ENCODE results near the gene WDR82.

The WDR82 gene, protein sequence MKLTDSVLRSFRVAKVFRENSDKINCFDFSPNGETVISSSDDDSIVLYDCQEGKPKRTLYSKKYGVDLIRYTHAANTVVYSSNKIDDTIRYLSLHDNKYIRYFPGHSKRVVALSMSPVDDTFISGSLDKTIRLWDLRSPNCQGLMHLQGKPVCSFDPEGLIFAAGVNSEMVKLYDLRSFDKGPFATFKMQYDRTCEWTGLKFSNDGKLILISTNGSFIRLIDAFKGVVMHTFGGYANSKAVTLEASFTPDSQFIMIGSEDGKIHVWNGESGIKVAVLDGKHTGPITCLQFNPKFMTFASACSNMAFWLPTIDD

DNA sequence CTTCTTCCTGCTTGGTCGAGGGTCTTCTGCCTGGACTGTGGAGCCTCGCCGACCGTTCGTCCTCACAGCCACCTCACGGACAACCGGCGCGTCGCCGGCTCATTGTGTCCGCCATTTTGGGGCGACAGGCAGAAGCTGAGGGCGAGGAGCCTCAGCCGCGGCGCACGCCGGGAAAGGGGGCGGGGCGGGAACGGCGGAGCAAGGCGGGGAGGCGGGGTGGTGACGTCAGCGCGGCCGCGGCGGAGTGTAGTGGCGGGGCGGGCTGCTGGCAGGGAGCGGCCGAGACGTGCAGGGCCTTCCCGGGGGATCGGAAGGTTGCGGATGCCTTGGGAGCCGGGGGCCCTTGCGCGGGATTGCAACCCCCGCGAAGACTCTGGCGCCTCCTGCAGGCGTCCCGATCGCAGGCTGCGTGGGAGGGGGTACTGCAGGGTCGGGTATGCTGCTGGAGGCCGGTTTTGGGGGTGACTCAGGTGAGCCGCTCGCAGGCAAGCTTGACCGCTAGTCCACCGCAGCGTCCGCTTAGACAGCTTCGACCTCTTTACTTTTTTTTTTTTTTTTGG lies at the start of gene WDR82:
WDR82 (minus strand) TSS at position 140 of the 560 bp plus-strand sequence. CDS start 288 bp downstream, outside the sequence.
- peak within 1 kb of the TSS; percentile 93 for H3K9ac ChIP-seq (ENCODE audit: low read length)
- peak within 1 kb of the TSS; percentile 84 for H3K4me3 ChIP-seq (ENCODE audit: low read length)
- H2AFZ ChIP-seq (ENCODE audit: low read depth, low read length), result peak within 1 kb of the TSS; percentile 68; the same call in 1 of the 2 replicates
- TF ChIP-seq EZH2phosphoT487 (IDR thresholded peaks at IDR 0.05; ENCODE audit: low read depth), result no peak
- TF ChIP-seq, protein P1, sequence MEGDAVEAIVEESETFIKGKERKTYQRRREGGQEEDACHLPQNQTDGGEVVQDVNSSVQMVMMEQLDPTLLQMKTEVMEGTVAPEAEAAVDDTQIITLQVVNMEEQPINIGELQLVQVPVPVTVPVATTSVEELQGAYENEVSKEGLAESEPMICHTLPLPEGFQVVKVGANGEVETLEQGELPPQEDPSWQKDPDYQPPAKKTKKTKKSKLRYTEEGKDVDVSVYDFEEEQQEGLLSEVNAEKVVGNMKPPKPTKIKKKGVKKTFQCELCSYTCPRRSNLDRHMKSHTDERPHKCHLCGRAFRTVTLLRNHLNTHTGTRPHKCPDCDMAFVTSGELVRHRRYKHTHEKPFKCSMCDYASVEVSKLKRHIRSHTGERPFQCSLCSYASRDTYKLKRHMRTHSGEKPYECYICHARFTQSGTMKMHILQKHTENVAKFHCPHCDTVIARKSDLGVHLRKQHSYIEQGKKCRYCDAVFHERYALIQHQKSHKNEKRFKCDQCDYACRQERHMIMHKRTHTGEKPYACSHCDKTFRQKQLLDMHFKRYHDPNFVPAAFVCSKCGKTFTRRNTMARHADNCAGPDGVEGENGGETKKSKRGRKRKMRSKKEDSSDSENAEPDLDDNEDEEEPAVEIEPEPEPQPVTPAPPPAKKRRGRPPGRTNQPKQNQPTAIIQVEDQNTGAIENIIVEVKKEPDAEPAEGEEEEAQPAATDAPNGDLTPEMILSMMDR (IDR thresholded peaks at IDR 0.05; ENCODE audit: low read depth, low read length), result peak; percentile 40
- no peaks in the 10 kb centered on the region for H3K9me3 ChIP-seq (ENCODE audit: insufficient read depth, low read length)
- H3K36me3 ChIP-seq (replicated peaks; ENCODE audit: low read depth, low read length), result peaks cover 22% of the 10 kb centered on the region
- H3K79me2 ChIP-seq (ENCODE audit: low read length), result peaks cover 58% of the 10 kb centered on the region
- peaks cover 21% of the 10 kb centered on the region for H3K4me1 ChIP-seq (ENCODE audit: low read length)
- no peaks in the 10 kb centered on the region for H3K27me3 ChIP-seq (ENCODE audit: low read depth, low read length)
- peak within 1 kb of the TSS; percentile 96 for H3K4me2 ChIP-seq (ENCODE audit: low read length)
- peaks cover 36% of the 10 kb centered on the region for H4K20me1 ChIP-seq (ENCODE audit: insufficient read depth, low read length)
- peak within 1 kb of the TSS; percentile 78 for H3K27ac ChIP-seq (ENCODE audit: low read length)

DNA sequence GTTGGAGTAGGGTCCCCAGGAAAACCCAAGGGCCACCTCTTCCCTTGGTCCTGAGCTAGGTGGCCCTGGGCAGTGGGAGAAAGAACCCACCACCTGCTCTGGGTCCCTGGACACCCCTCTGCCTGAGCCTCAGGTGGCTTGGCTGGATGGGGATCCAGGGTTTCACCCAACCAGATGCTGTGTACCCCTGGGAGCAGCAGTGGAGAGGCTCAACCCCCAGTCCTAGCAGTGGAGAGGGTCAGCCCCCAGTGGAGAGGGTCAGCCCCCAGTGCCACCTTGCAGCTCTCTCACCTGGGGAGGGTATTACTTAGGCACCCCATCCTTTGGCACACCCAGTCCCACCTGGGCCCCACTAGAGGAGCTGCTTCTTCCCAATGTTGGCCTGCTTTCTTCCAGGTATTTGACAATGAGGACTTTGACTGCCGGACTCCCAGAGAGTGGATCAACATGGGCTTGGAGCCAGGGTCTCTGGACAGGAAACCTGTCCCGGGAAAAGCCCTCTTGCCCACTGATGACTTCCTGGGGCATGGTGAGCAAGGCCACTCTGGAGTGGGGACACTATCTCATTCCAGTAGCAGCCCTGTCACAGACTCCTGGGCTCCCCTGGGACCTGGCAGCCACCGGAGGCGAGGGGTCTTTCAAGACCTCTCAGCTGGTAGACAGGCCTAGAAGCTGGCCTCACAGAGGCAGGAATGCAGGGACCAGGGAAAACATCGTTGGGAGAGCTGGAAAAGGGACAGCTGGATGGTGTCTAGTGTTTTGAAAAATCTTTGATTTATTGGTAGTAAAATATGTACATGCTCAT lies 49.2 kb upstream of the WDR82 start:
- Histone ChIP-seq H4K20me1 (ENCODE audit: insufficient read depth, low read length) (no peaks in the 10 kb centered on the region), H3K9me3 (ENCODE audit: insufficient read depth, low read length) (no peaks in the 10 kb centered on the region), H3K9ac (ENCODE audit: low read length) (no peak overlapping the region), H3K27me3 (ENCODE audit: low read depth, low read length) (no peaks in the 10 kb centered on the region), H3K4me1 (ENCODE audit: low read length) (no peaks in the 10 kb centered on the region), H3K79me2 (ENCODE audit: low read length) (no peaks in the 10 kb centered on the region), H3K27ac (ENCODE audit: low read length) (no peak overlapping the region), H3K4me2 (ENCODE audit: low read length) (no peak overlapping the region), H3K4me3 (ENCODE audit: low read length) (no peak overlapping the region), H3K36me3 (replicated peaks; ENCODE audit: low read depth, low read length) (no peaks in the 10 kb centered on the region), H2AFZ (ENCODE audit: low read depth, low read length) (no peak overlapping the region)
- no peak for TF ChIP-seq EZH2phosphoT487 (IDR thresholded peaks at IDR 0.05; ENCODE audit: low read depth)
- TF ChIP-seq, protein P1 (IDR thresholded peaks at IDR 0.05; ENCODE audit: low read depth, low read length), result no peak

DNA sequence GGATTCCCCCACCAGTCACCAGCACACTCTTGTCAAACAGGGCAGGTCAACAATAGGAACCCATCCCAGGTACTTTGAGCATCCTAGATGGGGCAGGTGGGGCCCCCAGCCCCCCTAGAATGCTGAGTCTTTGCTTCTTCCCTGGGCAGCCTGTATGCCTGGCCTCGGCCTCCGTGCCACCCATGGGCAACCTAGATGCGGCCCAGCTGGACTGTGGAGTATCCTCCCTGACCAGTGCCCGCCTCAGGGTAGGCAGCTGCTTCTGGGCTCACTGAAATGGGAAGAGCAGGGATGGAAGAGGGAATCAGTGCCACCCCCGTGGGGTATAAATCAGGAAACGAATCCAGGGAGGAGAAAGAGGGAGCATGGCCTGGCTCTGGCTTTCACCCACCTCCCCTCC lies 48.5 kb upstream of the WDR82 start:
- Histone ChIP-seq H3K36me3 (replicated peaks; ENCODE audit: low read depth, low read length) (no peaks in the 10 kb centered on the region), H3K9me3 (ENCODE audit: insufficient read depth, low read length) (no peaks in the 10 kb centered on the region), H3K4me2 (ENCODE audit: low read length) (no peak overlapping the region), H3K27me3 (ENCODE audit: low read depth, low read length) (no peaks in the 10 kb centered on the region), H2AFZ (ENCODE audit: low read depth, low read length) (no peak overlapping the region), H3K79me2 (ENCODE audit: low read length) (no peaks in the 10 kb centered on the region), H3K4me1 (ENCODE audit: low read length) (no peaks in the 10 kb centered on the region), H3K9ac (ENCODE audit: low read length) (no peak overlapping the region), H3K27ac (ENCODE audit: low read length) (no peak overlapping the region), H3K4me3 (ENCODE audit: low read length) (no peak overlapping the region), H4K20me1 (ENCODE audit: insufficient read depth, low read length) (no peaks in the 10 kb centered on the region)
- TF ChIP-seq, protein P1 (IDR thresholded peaks at IDR 0.05; ENCODE audit: low read depth, low read length), result no peak
- no peak for TF ChIP-seq EZH2phosphoT487 (IDR thresholded peaks at IDR 0.05; ENCODE audit: low read depth)

DNA sequence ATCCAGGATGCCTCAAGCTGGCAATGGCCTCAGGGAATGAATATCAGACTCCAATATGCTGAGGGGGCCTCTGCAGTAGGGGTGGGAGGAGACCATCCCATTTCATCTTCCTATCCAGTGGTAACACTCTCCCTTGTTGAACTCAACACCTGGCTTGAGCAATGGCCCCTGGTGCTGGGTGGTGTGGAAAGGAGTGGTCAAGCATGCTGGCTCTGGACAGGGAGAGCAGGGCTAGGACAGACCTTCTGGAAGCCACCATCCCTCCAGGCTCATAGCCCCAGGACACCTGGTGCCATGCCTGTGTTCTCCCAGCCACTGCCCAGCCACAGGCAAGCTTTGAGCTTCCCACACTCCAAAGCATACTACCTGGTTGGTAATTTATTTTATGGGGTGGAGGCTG lies 47.2 kb upstream of the WDR82 start:
- Histone ChIP-seq H4K20me1 (ENCODE audit: insufficient read depth, low read length) (no peaks in the 10 kb centered on the region), H3K36me3 (replicated peaks; ENCODE audit: low read depth, low read length) (no peaks in the 10 kb centered on the region), H3K4me3 (ENCODE audit: low read length) (no peak overlapping the region), H3K27ac (ENCODE audit: low read length) (no peak overlapping the region), H3K4me2 (ENCODE audit: low read length) (no peak overlapping the region), H3K9ac (ENCODE audit: low read length) (no peak overlapping the region), H2AFZ (ENCODE audit: low read depth, low read length) (no peak overlapping the region), H3K4me1 (ENCODE audit: low read length) (no peaks in the 10 kb centered on the region), H3K9me3 (ENCODE audit: insufficient read depth, low read length) (no peaks in the 10 kb centered on the region), H3K79me2 (ENCODE audit: low read length) (no peaks in the 10 kb centered on the region), H3K27me3 (ENCODE audit: low read depth, low read length) (no peaks in the 10 kb centered on the region)
- TF ChIP-seq, protein P1 (IDR thresholded peaks at IDR 0.05; ENCODE audit: low read depth, low read length), result no peak
- TF ChIP-seq EZH2phosphoT487 (IDR thresholded peaks at IDR 0.05; ENCODE audit: low read depth), result no peak
